ENCODE data around the gene SND1.

SND1 gene

DNA sequence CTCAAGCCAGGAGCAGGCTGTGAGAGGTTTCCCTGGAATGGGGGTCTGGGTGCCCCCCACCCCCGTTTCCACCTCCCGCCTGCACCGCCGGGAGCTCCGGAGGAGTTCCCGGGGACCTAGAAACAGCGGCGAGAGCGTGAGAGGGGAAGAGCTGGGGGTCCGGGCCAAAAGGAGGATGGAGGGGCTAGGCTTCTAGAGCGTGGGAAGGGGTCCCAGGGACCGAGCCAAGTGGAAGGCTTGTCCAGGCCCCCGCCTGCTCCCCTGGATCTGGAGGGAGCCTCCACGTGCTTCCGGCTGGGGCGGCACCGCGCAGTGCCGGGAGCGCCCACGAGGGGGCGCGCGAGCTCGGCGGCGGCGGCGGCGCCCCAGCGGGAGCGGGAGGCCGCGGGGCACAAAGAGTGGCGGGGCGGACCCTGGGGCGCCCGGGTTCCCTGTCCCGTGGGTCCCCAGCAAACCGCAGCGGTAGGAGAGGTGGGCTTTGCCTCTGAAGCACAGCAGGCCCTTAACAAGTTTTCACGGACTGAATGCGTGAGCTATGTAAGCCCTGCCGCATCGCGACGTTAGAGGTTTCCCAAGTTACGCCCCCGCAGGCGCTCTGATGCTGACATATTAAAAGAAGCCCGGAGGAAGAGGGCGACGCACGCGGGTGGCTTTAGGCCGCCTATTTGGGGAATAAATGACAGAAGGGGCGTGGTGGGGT, 483.7 kb downstream of the SND1 start:
- DNase-seq (ENCODE audit: low read depth in 2 of 2): peak; percentile 23

DNA sequence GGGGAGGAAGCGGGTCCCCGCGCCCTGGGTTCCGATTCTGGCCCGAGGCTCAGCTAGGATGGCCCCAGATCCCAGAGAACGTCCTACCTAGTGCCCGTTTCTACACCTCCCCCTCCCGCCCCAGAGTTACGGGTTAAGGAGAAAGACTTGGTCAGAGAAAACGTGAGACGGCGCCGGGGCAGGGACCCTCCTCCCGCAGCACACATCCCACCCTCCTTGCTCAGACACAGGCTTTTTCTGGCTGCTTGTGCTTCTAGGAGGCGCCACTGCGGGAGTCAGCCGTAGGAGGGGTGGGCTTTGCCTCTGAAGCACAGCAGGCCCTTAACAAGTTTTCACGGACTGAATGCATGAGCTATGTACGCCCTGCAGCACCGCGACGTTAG, 484.2 kb downstream of the SND1 start:
- no peak for DNase-seq (ENCODE audit: low read depth in 2 of 2)

DNA sequence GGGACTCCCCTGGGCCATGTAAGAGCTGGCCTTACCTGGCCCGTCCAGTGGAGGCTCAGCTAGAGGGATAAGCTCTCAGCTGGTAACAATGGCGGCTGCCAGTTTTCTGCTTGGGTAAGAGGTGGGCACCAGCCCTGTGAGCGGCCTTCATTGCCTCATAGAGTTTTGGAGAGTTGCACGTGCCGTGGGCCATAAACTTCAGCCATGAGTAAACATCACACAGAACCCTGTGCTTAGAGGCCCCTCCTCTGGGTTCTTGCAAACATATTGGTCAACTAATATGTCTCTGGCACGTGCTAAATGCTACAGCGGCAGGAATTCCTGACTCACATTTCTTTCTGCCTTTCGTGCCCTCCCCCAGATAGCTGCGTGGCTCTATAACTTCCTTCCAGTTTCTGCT, 485.2 kb downstream of the SND1 start:
- DNase-seq (ENCODE audit: low read depth in 2 of 2): no peak

DNA sequence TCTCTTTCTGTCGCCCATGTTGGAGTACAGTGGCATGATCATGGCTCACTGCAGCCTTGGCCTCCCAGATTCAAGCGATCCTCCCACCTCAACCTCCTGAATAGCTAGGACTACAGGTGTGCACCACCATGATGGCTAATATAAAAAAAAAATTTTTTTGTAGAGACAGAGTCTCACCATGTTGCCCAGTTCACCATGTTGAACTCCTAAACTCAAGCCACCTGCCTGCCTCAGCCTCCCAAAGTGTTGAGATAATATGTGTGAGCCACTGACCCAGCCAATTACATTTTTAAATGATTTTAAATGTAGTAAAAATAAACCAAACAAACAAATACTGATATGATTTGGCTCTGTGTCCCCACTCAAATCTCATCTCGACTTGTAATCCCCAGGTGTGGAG, 487.4 kb downstream of the SND1 start:
- no peak for DNase-seq (ENCODE audit: low read depth in 2 of 2)

DNA sequence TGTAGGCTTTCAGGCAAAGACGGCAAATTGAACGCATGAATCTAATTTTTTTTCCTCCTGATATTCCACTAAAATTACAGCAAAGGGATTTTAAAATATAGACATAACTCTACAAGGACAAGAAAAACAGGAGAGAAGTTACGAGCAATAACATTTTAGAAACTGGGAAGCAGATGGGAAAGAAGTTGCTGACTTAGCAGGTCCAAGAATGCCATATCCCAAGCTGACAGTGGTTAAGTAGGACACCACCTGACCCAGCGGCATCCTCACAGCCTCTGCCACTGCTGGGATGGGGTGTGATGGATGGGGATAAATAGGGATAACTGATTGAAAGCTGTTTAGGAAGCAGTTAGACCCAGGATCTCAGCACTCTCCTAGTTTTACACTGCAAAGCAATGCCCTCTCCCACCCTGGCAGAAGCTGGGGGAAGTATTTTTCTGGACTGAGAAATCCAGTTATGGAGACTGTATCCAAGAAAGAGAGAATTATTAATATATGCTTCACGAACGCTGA, 489.7 kb downstream of the SND1 start:
- no peak for DNase-seq (ENCODE audit: low read depth in 2 of 2)
